Esophagus muscularis mucosa (tissue), 4 donors: ENCODE results near the gene TARS1. TPM values are rescaled to one million over a fixed set of nuclear protein-coding genes. Genes with fewer than 3 reads are reported as not detected.

Source experiments
- DNase-seq: peaks from one replicate; pipeline ENCODE4 v3.0.0-alpha.2; 2017; ENCODE audit errors: extremely low spot score
- H3K27ac ChIP-seq, 4 donors: fragments of 200-600 bp; sonication (generic); replicated peaks in 1 of 4; 1 replicate in 3 of 4; 2 replicates in 1 of 4; pipeline ENCODE4 v1.5.1; 2016 to 2019; ENCODE audit warnings: mild to moderate bottlenecking in 1 of 4
- H3K27me3 ChIP-seq, 4 donors: fragments of 200-600 bp; sonication (generic); one replicate each; pipeline versions ENCODE4 v1.5.1 to v1.6.0; 2016 to 2019
- H3K36me3 ChIP-seq, 4 donors: fragments of 200-600 bp; sonication (generic); one replicate each; pipeline ENCODE4 v1.5.1; 2016 to 2019
- H3K4me1 ChIP-seq, 4 donors: fragments of 200-600 bp; sonication (generic); one replicate each; pipeline ENCODE4 v1.5.1; 2016 to 2019
- H3K4me3 ChIP-seq, 4 donors: fragments of 200-600 bp; sonication (generic); 1 replicate in 2 of 4; 2 replicates in 2 of 4; pipeline ENCODE4 v1.5.1; 2016 to 2019; ENCODE audit warnings: mild to moderate bottlenecking in 4 of 4, moderate library complexity in 1 of 4
- H3K9me3 ChIP-seq, 4 donors: fragments of 200-600 bp; sonication (generic); 1 replicate in 3 of 4; 2 replicates in 1 of 4; pipeline ENCODE4 v1.5.1; 2016 to 2019
- CTCF ChIP-seq, 3 experiments: fragments of 200-600 bp in 2 of 3; fragments of 450-650 bp in 1 of 3; sonication (generic) in 2 of 3; IDR thresholded peaks; one replicate each; pipeline ENCODE4 v1.5.1; 2017 to 2019; ENCODE audit warnings: antibody characterized with exemption in 3 of 3, mild to moderate bottlenecking in 2 of 3, moderate library complexity in 1 of 3
- EP300 ChIP-seq: sonication (generic); formaldehyde crosslinking; IDR thresholded peaks from one replicate; pipeline ENCODE4 v1.6.1; 2017; ENCODE audit warnings: antibody characterized with exemption
- POLR2A ChIP-seq: fragments of 450-650 bp; IDR thresholded peaks from one replicate; pipeline ENCODE4 v1.6.1; 2017; ENCODE audit warnings: antibody characterized with exemption, moderate library complexity, mild to moderate bottlenecking, low read depth
- POLR2AphosphoS5 ChIP-seq, 2 donors: sonication (generic); formaldehyde crosslinking; IDR thresholded peaks; one replicate each; pipeline ENCODE4 v1.6.1; 2017; ENCODE audit warnings: antibody characterized with exemption in 2 of 2
- WGBS: methylation state at CpG from one replicate; pipeline ENCODE4 v1.1.5; 2018; 5-methylcytosine and 5-hydroxymethylcytosine counted together
- intact Hi-C: fragments of 100-400 bp; cut with DNase I; formaldehyde crosslinking; loops from one replicate; pipeline ENCODE4 v1.15.1; 2023
- total RNA-seq, 4 donors: library from RNA; depleted of rRNA; stranded (reverse); fragments of >200 nt; gene quantifications; one replicate each; pipeline versions ENCODE4 v1.1.0 to v1.2.1, GENCODE V29; 2016

The TARS1 gene
- total RNA-seq, 4 donors from 2014 or later: 76.7 to 98.4 (median 85.7) TPM

- H3K9me3 ChIP-seq: no peaks in the 10 kb centered on the region
- no peak overlapping the region for H3K4me3 ChIP-seq
- no peaks in the 10 kb centered on the region for H3K27me3 ChIP-seq
- intact Hi-C loops: no loop called here
- H3K4me1 ChIP-seq: no peaks in the 10 kb centered on the region
- no peak overlapping the region for H3K27ac ChIP-seq
- no peak for DNase-seq
- H3K36me3 ChIP-seq: no peaks in the 10 kb centered on the region
- no peak for TF ChIP-seq CTCF (IDR thresholded peaks at IDR 0.05)
- TF ChIP-seq POLR2AphosphoS5 (IDR thresholded peaks at IDR 0.05): no peak
- no peak for TF ChIP-seq EP300
- TF ChIP-seq POLR2A: no peak
- WGBS: 66% methylated on average over 4 of the region's 4 CpGs
Measured at GRCh38 chr5:33415811-33416354, 24.9 kb upstream of the TARS1 start.

GRCh38 chr5:33417632-33418031 is 23.1 kb upstream of the TARS1 start:
- TF ChIP-seq POLR2AphosphoS5 (IDR thresholded peaks at IDR 0.05) (no peak), EP300 (no peak), POLR2A (no peak), CTCF (IDR thresholded peaks at IDR 0.05) (no peak)
- H3K4me1 ChIP-seq: no peaks in the 10 kb centered on the region
- intact Hi-C loops: no loop called here

GRCh38 chr5:33420946-33421345 is 19.8 kb upstream of the TARS1 start:
- 74% methylated on average over 5 of the region's 5 CpGs for WGBS
- TF ChIP-seq POLR2AphosphoS5 (IDR thresholded peaks at IDR 0.05) (no peak), CTCF (IDR thresholded peaks at IDR 0.05) (no peak), EP300 (no peak), POLR2A (no peak)
- no peak for DNase-seq
- no peaks in the 10 kb centered on the region for H3K9me3 ChIP-seq
- intact Hi-C loops: loop anchor here (5.0 kb wide), 1 partner anchor 709 kb away; the partner anchor contains the start of gene NPR3
- no peaks in the 10 kb centered on the region for H3K27me3 ChIP-seq
- no peaks in the 10 kb centered on the region for H3K36me3 ChIP-seq
- H3K4me1 ChIP-seq: no peaks in the 10 kb centered on the region
- H3K4me3 ChIP-seq: no peak overlapping the region
- no peak overlapping the region for H3K27ac ChIP-seq

More at GRCh38 chr5:33417632-33418031, 23.1 kb upstream of the TARS1 start:
- no peaks in the 10 kb centered on the region for H3K36me3 ChIP-seq
- H3K4me3 ChIP-seq: no peak overlapping the region
- no peaks in the 10 kb centered on the region for H3K27me3 ChIP-seq
- no peaks in the 10 kb centered on the region for H3K9me3 ChIP-seq
- no peak for DNase-seq
- no peak overlapping the region for H3K27ac ChIP-seq

- no peaks in the 10 kb centered on the region for H3K36me3 ChIP-seq
- no peaks in the 10 kb centered on the region for H3K27me3 ChIP-seq
- no peak for TF ChIP-seq POLR2A
- TF ChIP-seq CTCF (IDR thresholded peaks at IDR 0.05): no peak
- TF ChIP-seq EP300: no peak
- no peaks in the 10 kb centered on the region for H3K4me1 ChIP-seq
- H3K9me3 ChIP-seq: no peaks in the 10 kb centered on the region
- no peak overlapping the region for H3K27ac ChIP-seq
- no peak for DNase-seq
- 74% methylated on average over 2 of the region's 2 CpGs for WGBS
- no peak overlapping the region for H3K4me3 ChIP-seq
- intact Hi-C loops: loop anchor here (5.0 kb wide), 1 partner anchor 710 kb away; the partner anchor contains the start of gene NPR3
Measured at GRCh38 chr5:33422191-33422590, 18.6 kb upstream of the TARS1 start.
